ENCODE measurements around the gene PROS1.

PROS1 gene

DNA sequence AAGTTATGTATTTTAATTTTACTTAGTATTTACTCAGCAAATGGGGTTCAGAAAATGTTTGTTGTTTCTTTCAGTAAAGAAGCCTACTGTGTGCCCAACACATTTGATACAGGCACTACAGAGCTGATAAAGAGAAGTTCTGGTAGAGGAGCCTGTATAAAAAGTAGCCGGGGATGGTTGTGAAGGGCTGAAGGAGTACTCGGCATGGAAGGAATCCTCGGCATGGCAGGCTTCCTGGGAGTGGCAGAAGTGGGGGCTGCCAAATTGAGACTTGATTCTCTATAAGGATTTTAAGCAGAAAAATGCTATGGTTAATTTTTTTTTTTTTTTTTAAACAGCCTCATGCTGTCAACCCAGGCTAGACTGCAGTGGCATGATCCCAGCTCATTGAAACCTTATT lies 15.5 kb upstream of the PROS1 start:
- no peaks in the 10 kb centered on the region for H3K36me3 ChIP-seq (ENCODE audit: control insufficient read depth in 4 of 4, insufficient read depth in 4 of 4, low read length in 3 of 4)
- H3K27ac ChIP-seq (ENCODE audit: insufficient read depth in 1 of 2, low read depth in 1 of 2, low read length in 2 of 2, poor library complexity in 1 of 2, severe bottlenecking in 2 of 2) = no peak overlapping the region
- H3K4me3 ChIP-seq (ENCODE audit: control insufficient read depth in 1 of 7, extremely low read depth in 1 of 7, insufficient read depth in 4 of 7, low read depth in 2 of 7, low read length in 6 of 7) = no peak overlapping the region
- ChIA-PET POLR2A (no interaction called here), CTCF (interaction anchor here (1.3 to 1.6 kb wide), 2 partner anchors 9 to 10 kb away, joined by 4 to 5 read pairs; partner anchors contain the start of gene ARL13B)
- WGBS (ENCODE audit: insufficient coverage) = 100% methylated on average over 1 of the region's 3 CpGs
- H3K9me3 ChIP-seq (ENCODE audit: control extremely low read depth in 1 of 5, control insufficient read depth in 4 of 5, insufficient read depth in 2 of 5, low read depth in 1 of 5, low read length in 4 of 5) = no peaks in the 10 kb centered on the region
- DNase-seq = no peak
- peaks cover 0 to 2% (median 0%) of the 10 kb centered on the region in 4 experiments for H3K4me1 ChIP-seq (ENCODE audit: control extremely low read depth in 1 of 4, control insufficient read depth in 4 of 4, insufficient read depth in 4 of 4, low read length in 3 of 4)
- no peaks in the 10 kb centered on the region for H3K27me3 ChIP-seq (replicated peaks in 2 of 5; ENCODE audit: control insufficient read depth in 4 of 5, insufficient read depth in 5 of 5, low read length in 4 of 5)

DNA sequence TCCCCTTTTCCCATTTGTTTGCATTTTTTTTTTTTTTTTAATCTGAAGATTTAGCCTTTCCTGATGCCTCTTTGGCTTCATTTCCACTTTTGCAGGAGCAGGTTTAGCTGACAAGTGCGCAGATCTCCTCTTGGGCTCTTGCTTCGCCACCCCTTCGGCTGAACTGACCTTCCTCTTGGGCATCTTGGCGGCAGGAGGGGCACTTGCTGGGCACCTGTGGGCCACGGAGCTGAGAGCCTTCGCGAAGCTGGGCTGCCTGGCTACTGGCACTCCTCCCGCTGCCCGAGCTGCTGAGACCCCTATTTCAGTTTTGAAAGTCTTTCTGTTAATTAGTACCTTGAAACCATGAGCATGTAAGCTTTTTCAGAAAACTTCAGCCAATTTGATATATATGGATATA lies 15.1 kb upstream of the PROS1 start:
- Histone ChIP-seq H3K4me3 (ENCODE audit: control insufficient read depth in 1 of 7, extremely low read depth in 1 of 7, insufficient read depth in 4 of 7, low read depth in 2 of 7, low read length in 6 of 7) (no peak overlapping the region), H3K27ac (ENCODE audit: insufficient read depth in 1 of 2, low read depth in 1 of 2, low read length in 2 of 2, poor library complexity in 1 of 2, severe bottlenecking in 2 of 2) (no peak overlapping the region), H3K36me3 (ENCODE audit: control insufficient read depth in 4 of 4, insufficient read depth in 4 of 4, low read length in 3 of 4) (no peaks in the 10 kb centered on the region), H3K4me1 (ENCODE audit: control extremely low read depth in 1 of 4, control insufficient read depth in 4 of 4, insufficient read depth in 4 of 4, low read length in 3 of 4) (peaks cover 0 to 1% (median 0%) of the 10 kb centered on the region in 4 experiments), H3K9me3 (ENCODE audit: control extremely low read depth in 1 of 5, control insufficient read depth in 4 of 5, insufficient read depth in 2 of 5, low read depth in 1 of 5, low read length in 4 of 5) (no peaks in the 10 kb centered on the region), H3K27me3 (replicated peaks in 2 of 5; ENCODE audit: control insufficient read depth in 4 of 5, insufficient read depth in 5 of 5, low read length in 4 of 5) (no peaks in the 10 kb centered on the region)
- WGBS (ENCODE audit: insufficient coverage) = 93% methylated on average over 7 of the region's 9 CpGs
- ChIA-PET POLR2A (no interaction called here), CTCF (interaction anchor here (0.6 to 1.6 kb wide), 3 partner anchors 8 to 130 kb away, joined by 3 to 5 read pairs (median 4); partner anchors contain the start of gene ARL13B)
- DNase-seq = no peak

DNA sequence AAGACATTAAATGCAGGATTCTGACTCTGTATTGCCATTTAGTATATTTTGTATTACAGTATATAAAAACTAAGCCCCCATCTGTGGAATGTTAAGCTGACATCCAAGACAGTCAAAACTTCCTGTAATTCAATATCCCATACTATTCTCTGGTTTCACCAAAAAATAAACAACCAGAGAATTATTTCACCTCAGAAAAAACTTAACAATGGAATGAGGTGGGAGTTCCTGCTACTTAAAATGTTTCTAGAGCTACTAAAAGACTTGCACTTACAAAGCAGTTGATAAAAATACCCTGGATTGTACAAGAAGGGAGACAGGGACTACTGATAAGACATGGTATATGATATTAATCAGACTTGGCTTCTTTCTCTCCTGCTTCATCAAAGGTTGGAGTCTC lies 14.6 kb upstream of the PROS1 start:
- H3K27ac ChIP-seq (ENCODE audit: insufficient read depth in 1 of 2, low read depth in 1 of 2, low read length in 2 of 2, poor library complexity in 1 of 2, severe bottlenecking in 2 of 2) = no peak overlapping the region
- ChIA-PET CTCF (interaction anchor here (0.6 to 1.6 kb wide), 3 partner anchors 8 to 130 kb away, joined by 3 to 5 read pairs (median 4); partner anchors contain the start of gene ARL13B), POLR2A (no interaction called here)
- H3K9me3 ChIP-seq (ENCODE audit: control extremely low read depth in 1 of 5, control insufficient read depth in 4 of 5, insufficient read depth in 2 of 5, low read depth in 1 of 5, low read length in 4 of 5) = no peaks in the 10 kb centered on the region
- H3K27me3 ChIP-seq (replicated peaks in 2 of 5; ENCODE audit: control insufficient read depth in 4 of 5, insufficient read depth in 5 of 5, low read length in 4 of 5) = no peaks in the 10 kb centered on the region
- H3K4me1 ChIP-seq (ENCODE audit: control extremely low read depth in 1 of 4, control insufficient read depth in 4 of 4, insufficient read depth in 4 of 4, low read length in 3 of 4) = no peaks in the 10 kb centered on the region
- no peaks in the 10 kb centered on the region for H3K36me3 ChIP-seq (ENCODE audit: control insufficient read depth in 4 of 4, insufficient read depth in 4 of 4, low read length in 3 of 4)
- H3K4me3 ChIP-seq (ENCODE audit: control insufficient read depth in 1 of 7, extremely low read depth in 1 of 7, insufficient read depth in 4 of 7, low read depth in 2 of 7, low read length in 6 of 7) = no peak overlapping the region
- DNase-seq = no peak

DNA sequence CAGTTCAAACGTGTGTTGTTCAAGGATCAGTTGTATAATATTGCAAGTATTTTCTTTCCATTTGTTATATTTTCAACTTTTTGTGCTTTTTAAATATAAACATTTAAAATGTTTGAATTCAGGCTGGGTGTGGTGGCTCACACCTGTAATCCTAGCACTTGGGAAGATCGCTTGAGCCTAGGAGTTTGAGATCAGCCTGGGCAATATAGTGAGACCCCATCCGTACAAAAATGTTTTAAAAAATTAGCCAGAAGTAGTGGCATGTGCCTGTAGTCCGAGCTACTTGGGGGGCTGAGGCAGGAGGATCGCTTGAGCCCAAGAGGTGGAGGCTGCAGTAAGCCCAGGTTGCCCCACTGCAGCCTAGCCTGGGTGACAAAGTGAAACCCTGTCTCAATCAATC lies 10.9 kb upstream of the PROS1 start:
- Histone ChIP-seq H3K27ac (ENCODE audit: insufficient read depth in 1 of 2, low read depth in 1 of 2, low read length in 2 of 2, poor library complexity in 1 of 2, severe bottlenecking in 2 of 2) (no peak overlapping the region), H3K4me3 (ENCODE audit: control insufficient read depth in 1 of 7, extremely low read depth in 1 of 7, insufficient read depth in 4 of 7, low read depth in 2 of 7, low read length in 6 of 7) (no peak overlapping the region), H3K4me1 (ENCODE audit: control extremely low read depth in 1 of 4, control insufficient read depth in 4 of 4, insufficient read depth in 4 of 4, low read length in 3 of 4) (peaks cover 0 to 10% (median 5%) of the 10 kb centered on the region in 4 experiments), H3K9me3 (ENCODE audit: control extremely low read depth in 1 of 5, control insufficient read depth in 4 of 5, insufficient read depth in 2 of 5, low read depth in 1 of 5, low read length in 4 of 5) (no peaks in the 10 kb centered on the region), H3K27me3 (replicated peaks in 2 of 5; ENCODE audit: control insufficient read depth in 4 of 5, insufficient read depth in 5 of 5, low read length in 4 of 5) (no peaks in the 10 kb centered on the region), H3K36me3 (ENCODE audit: control insufficient read depth in 4 of 4, insufficient read depth in 4 of 4, low read length in 3 of 4) (no peaks in the 10 kb centered on the region)
- ChIA-PET CTCF (no interaction called here), POLR2A (no interaction called here)
- 96% methylated on average over 3 of the region's 5 CpGs for WGBS (ENCODE audit: insufficient coverage)
- DNase-seq = no peak

DNA sequence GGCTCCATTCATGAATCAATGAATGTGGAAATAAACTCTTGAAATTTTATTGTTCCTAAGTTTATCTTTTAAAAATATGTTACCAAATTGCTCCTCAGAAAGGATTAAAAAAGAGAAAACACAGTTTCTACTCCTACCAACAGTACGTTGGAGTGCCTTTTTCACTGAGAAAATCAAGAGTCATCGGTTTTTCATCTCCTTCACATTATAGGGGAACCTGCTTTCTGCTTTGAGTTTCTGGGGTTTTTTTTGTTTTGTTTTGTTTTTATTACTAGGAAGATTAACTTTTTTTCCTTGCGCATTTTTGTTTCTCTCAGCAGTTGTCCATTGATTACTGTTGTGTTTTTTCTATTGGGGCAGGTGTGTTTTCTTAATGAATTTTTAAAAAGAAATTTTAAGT lies 9.7 kb upstream of the PROS1 start:
- Histone ChIP-seq H3K36me3 (ENCODE audit: control insufficient read depth in 4 of 4, insufficient read depth in 4 of 4, low read length in 3 of 4) (no peaks in the 10 kb centered on the region), H3K4me1 (ENCODE audit: control extremely low read depth in 1 of 4, control insufficient read depth in 4 of 4, insufficient read depth in 4 of 4, low read length in 3 of 4) (peaks cover 0 to 13% (median 9%) of the 10 kb centered on the region in 4 experiments), H3K27ac (ENCODE audit: insufficient read depth in 1 of 2, low read depth in 1 of 2, low read length in 2 of 2, poor library complexity in 1 of 2, severe bottlenecking in 2 of 2) (no peak overlapping the region), H3K27me3 (replicated peaks in 2 of 5; ENCODE audit: control insufficient read depth in 4 of 5, insufficient read depth in 5 of 5, low read length in 4 of 5) (no peaks in the 10 kb centered on the region), H3K4me3 (ENCODE audit: control insufficient read depth in 1 of 7, extremely low read depth in 1 of 7, insufficient read depth in 4 of 7, low read depth in 2 of 7, low read length in 6 of 7) (no peak overlapping the region), H3K9me3 (ENCODE audit: control extremely low read depth in 1 of 5, control insufficient read depth in 4 of 5, insufficient read depth in 2 of 5, low read depth in 1 of 5, low read length in 4 of 5) (no peaks in the 10 kb centered on the region)
- CTCF ChIA-PET = no interaction called here
- POLR2A ChIA-PET = no interaction called here
- WGBS (ENCODE audit: insufficient coverage) = 100% methylated on average over 1 of the region's 3 CpGs
- DNase-seq = no peak

DNA sequence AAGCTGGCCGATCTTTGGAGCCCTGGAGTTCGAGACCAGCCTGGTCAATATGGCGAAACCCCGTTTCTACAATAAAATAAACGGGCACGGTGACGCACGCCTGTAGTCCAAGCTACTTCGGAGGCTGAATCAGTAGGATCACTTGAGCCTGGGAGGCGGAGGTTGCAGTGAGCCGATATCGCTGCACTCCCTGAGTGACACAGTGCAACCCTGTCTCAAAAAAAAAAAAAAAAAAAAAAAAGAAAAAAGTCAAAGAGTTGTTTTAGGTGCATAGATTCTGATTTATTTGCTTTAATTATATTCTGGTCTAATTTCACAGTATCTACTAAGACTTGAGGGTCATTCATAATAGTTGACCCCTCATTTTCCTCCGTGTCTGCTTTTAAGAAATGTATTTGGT lies 8.0 kb upstream of the PROS1 start:
- ChIA-PET CTCF (interaction anchor here (1.7 kb wide), 1 partner anchor 32 kb away, joined by 4 read pairs; no protein-coding TSS in a partner anchor), POLR2A (no interaction called here)
- WGBS (ENCODE audit: insufficient coverage) = 97% methylated on average over 10 of the region's 13 CpGs

DNA sequence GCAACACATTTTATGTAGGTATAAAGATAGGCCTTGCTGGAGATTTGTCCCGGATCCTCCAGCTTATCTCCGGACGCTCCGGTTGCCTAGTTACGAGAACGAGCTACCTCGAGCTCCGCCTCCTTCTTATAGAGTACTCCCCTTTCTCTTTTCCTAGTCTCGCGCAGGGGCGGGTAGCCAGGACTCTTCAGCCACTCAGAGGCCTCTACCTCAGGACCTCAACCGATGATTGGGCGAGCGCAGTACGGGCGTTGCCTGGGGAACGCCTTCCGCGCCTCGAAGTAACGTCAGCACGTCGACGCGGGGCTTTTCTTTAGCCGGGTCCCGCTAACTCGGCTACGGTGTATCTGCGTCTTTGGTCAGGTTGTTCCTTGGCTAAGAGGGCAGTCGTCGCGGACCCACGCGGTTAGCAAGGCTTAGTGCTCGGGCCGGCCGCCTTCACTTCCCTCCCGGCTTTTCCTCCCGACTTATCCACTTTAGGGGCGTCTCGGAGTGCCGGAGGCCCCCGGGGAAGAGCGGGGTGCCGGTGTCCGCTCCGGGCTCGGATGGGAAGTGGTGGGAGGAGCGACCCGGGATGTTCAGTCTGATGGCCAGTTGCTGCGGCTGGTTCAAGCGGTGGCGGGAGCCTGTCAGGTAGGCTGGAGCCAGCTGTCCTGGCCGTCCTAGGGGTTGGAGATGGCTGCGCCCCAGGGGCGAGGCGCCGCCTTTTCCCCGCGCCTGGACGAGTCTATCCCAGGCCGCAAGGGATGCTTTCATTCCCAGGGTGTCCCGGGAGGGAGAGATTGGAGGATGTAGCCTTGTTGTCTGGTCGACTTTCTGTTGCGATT lies 6.4 kb upstream of the PROS1 start, which contains the start of gene ARL13B:
ARL13B (plus strand) TSS at position 306 of the 827 bp plus-strand sequence; CDS start at position 575, 269 bp downstream.
- under 1% methylated on average over 47 of the region's 66 CpGs for WGBS (ENCODE audit: insufficient coverage)
- no peaks in the 10 kb centered on the region for H3K36me3 ChIP-seq (ENCODE audit: control insufficient read depth in 4 of 4, insufficient read depth in 4 of 4, low read length in 3 of 4)
- H3K9me3 ChIP-seq (ENCODE audit: control extremely low read depth in 1 of 5, control insufficient read depth in 4 of 5, insufficient read depth in 2 of 5, low read depth in 1 of 5, low read length in 4 of 5) = no peaks in the 10 kb centered on the region
- H3K4me3 ChIP-seq (ENCODE audit: control insufficient read depth in 1 of 7, extremely low read depth in 1 of 7, insufficient read depth in 4 of 7, low read depth in 2 of 7, low read length in 6 of 7) = peak within 1 kb of the TSS; percentile 80 to 97 (median 89)
- H3K27me3 ChIP-seq (replicated peaks in 2 of 5; ENCODE audit: control insufficient read depth in 4 of 5, insufficient read depth in 5 of 5, low read length in 4 of 5) = no peaks in the 10 kb centered on the region
- ChIA-PET POLR2A (no interaction called here), CTCF (interaction anchor here (1.4 kb wide), 1 partner anchor 9 kb away, joined by 5 read pairs; no protein-coding TSS in a partner anchor)
- H3K27ac ChIP-seq (ENCODE audit: insufficient read depth in 1 of 2, low read depth in 1 of 2, low read length in 2 of 2, poor library complexity in 1 of 2, severe bottlenecking in 2 of 2) = peak within 1 kb of the TSS; percentile 79 to 93
- DNase-seq = peak; percentile 97 to 98 (median 98)
- peaks cover 0 to 22% (median 10%) of the 10 kb centered on the region in 4 experiments for H3K4me1 ChIP-seq (ENCODE audit: control extremely low read depth in 1 of 4, control insufficient read depth in 4 of 4, insufficient read depth in 4 of 4, low read length in 3 of 4)

More for the DNA sequence above, 8.0 kb upstream of the PROS1 start:
- DNase-seq = no peak
- H3K4me1 ChIP-seq (ENCODE audit: control extremely low read depth in 1 of 4, control insufficient read depth in 4 of 4, insufficient read depth in 4 of 4, low read length in 3 of 4) = peaks cover 0 to 22% (median 10%) of the 10 kb centered on the region in 4 experiments
- H3K4me3 ChIP-seq (ENCODE audit: control insufficient read depth in 1 of 7, extremely low read depth in 1 of 7, insufficient read depth in 4 of 7, low read depth in 2 of 7, low read length in 6 of 7) = no peak overlapping the region
- H3K36me3 ChIP-seq (ENCODE audit: control insufficient read depth in 4 of 4, insufficient read depth in 4 of 4, low read length in 3 of 4) = no peaks in the 10 kb centered on the region
- H3K27me3 ChIP-seq (replicated peaks in 2 of 5; ENCODE audit: control insufficient read depth in 4 of 5, insufficient read depth in 5 of 5, low read length in 4 of 5) = no peaks in the 10 kb centered on the region
- H3K9me3 ChIP-seq (ENCODE audit: control extremely low read depth in 1 of 5, control insufficient read depth in 4 of 5, insufficient read depth in 2 of 5, low read depth in 1 of 5, low read length in 4 of 5) = no peaks in the 10 kb centered on the region
- no peak overlapping the region for H3K27ac ChIP-seq (ENCODE audit: insufficient read depth in 1 of 2, low read depth in 1 of 2, low read length in 2 of 2, poor library complexity in 1 of 2, severe bottlenecking in 2 of 2)

Measured in common myeloid progenitor, CD34-positive (primary cell).